Testis (tissue), 5 donors: ENCODE results near the gene GMPPB. TPM values are rescaled to one million over a fixed set of nuclear protein-coding genes. Genes with fewer than 3 reads are reported as not detected.
A peak's percentile ranks its signal among the peaks of the same experiment; 100 is the strongest.

ENCODE experiments used
- DNase-seq: peaks from one replicate; pipeline ENCODE4 v3.0.0-alpha.2; 2019
- H3K27ac ChIP-seq, 2 donors: fragments of 200-600 bp; sonication (generic); one replicate each; pipeline ENCODE4 v1.5.1; 2019
- H3K27me3 ChIP-seq: fragments of 200-600 bp; sonication (generic); one replicate; pipeline ENCODE4 v1.5.1; 2019
- H3K36me3 ChIP-seq: fragments of 200-600 bp; sonication (generic); one replicate; pipeline ENCODE4 v1.5.1; 2017; ENCODE audit warnings: low read depth; ENCODE audit errors: missing control alignments
- H3K4me1 ChIP-seq: fragments of 200-600 bp; sonication (generic); one replicate; pipeline ENCODE4 v1.5.1; 2019
- H3K4me3 ChIP-seq, 2 donors: fragments of 200-600 bp; sonication (generic); one replicate each; pipeline ENCODE4 v1.5.1; 2017 to 2019
- H3K9me3 ChIP-seq: fragments of 200-600 bp; sonication (generic); one replicate; pipeline ENCODE4 v1.5.1; 2017
- POLR2A ChIP-seq: fragments of 450-650 bp; IDR thresholded peaks from one replicate; pipeline ENCODE4 v1.6.1; 2017; ENCODE audit warnings: antibody characterized with exemption, mild to moderate bottlenecking, moderate library complexity
- WGBS, 2 donors: methylation state at CpG; one replicate each; pipeline ENCODE4 v1.1.5; 2018; 5-methylcytosine and 5-hydroxymethylcytosine counted together
- intact Hi-C: fragments of 100-400 bp; cut with DNase I; formaldehyde crosslinking; loops from one replicate; pipeline ENCODE4 v1.15.1; 2023; ENCODE audit warnings: low total_unique reads
- long read RNA-seq, 2 donors: transcript quantifications; one replicate each; lab custom pipeline, GENCODE V29; 2026
- polyA plus RNA-seq: library from polyadenylated mRNA; stranded (reverse); fragments of 350-450 nt; fragmentation: Illumina TruSeq; extraction: RNeasy Lipid Tissue Mini Kit (QIAGEN cat#74804); gene quantifications from one replicate; pipeline ENCODE4 v1.2.3, GENCODE V29; 2014; ENCODE audit warnings: low read depth, low replicate concordance; ENCODE audit not compliant: insufficient read depth
- total RNA-seq, 2 donors: library from RNA; depleted of rRNA; stranded (reverse); fragments of >200 nt; gene quantifications; one replicate each; pipeline ENCODE4 v1.2.3, GENCODE V29; 2016
- TF ChIP-seq, protein P1 (sequence below), 3 experiments: fragments of 450-650 bp in 2 of 3; fragments of 200-600 bp in 1 of 3; sonication (generic) in 1 of 3; IDR thresholded peaks; one replicate each; pipeline ENCODE4 v1.5.1; 2016 to 2019; ENCODE audit warnings: antibody characterized with exemption in 3 of 3, mild to moderate bottlenecking in 2 of 3, moderate library complexity in 1 of 3

The GMPPB gene
- total RNA-seq (10 to 100 TPM; 15.7 to 23.4 TPM), polyA plus RNA-seq (16.8 TPM)
- long read RNA-seq, donor 1, transcript GMPPB-202 (9 exons, 1,582 nt), result major isoform, 9 of 11 reads
- long read RNA-seq, donor 1, partial matches to known transcripts, result 0 of 11 reads
- long read RNA-seq, donor 1, other reads (novel, unspliced or antisense), result 0 of 11 reads
- long read RNA-seq, donor 2, partial matches to known transcripts, result 0 of 4 reads
- long read RNA-seq, donor 2, other reads (novel, unspliced or antisense), result 0 of 4 reads

DNA sequence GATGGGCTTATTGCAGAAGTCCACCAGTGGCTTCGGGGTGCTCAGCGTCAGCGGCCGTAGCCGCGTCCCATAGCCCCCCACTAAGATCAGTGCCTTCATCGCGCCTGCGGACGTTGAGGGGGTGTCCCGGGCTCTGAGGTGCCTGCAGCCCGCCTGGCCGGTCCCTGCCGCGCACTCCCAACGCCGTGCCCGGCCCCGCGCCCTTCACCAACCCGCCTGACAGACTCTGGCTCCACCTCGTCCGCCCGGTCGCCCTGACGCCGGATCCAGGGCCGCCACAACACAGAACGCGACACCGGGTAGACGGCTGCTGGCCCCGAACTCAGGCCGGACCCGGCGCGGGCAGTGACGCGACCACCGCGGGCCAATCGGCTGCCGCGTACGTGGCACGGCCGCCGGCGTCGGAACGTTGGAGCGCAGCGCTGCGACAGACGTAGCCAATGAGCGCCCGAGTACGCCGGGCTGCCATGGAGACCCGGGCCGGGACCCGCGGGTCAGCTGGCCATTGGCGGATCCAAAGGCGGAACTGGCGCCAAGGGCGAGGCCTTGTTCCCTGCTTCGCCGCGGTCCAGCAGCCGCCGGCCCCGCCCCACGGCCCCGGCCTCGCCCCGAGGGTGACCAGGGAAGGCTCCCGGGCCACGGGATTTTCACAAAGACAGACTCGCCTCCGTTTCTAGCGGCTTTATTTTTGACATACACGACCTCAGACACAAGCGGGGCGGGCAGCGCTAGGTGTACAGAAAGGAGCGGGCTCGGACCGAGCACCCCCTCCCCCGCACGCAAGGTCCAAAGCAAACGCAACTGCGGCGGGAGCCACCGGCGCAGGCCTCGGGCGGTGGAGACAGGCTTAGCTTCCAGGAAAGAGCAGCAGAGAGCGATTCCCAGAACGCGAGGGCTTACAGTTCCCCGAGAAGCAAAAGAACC is at the start of gene GMPPB:
Gene GMPPB (minus strand): TSS at position 324 of the 924 bp plus-strand sequence. CDS start 225 bp downstream, at position 99.
- Histone ChIP-seq H3K27ac (peak within 1 kb of the TSS; percentile 77 to 92), H3K4me1 (peaks cover 21% of the 10 kb centered on the region), H3K4me3 (peak within 1 kb of the TSS; percentile 65 to 99), H3K27me3 (no peaks in the 10 kb centered on the region), H3K36me3 (no peaks in the 10 kb centered on the region), H3K9me3 (no peaks in the 10 kb centered on the region)
- DNase-seq, result peak; percentile 98
- intact Hi-C loops, result no loop called here
- 0% methylated on average over 23 to 71 of the region's 102 CpGs for WGBS, 2 donors
- TF ChIP-seq, protein P1, sequence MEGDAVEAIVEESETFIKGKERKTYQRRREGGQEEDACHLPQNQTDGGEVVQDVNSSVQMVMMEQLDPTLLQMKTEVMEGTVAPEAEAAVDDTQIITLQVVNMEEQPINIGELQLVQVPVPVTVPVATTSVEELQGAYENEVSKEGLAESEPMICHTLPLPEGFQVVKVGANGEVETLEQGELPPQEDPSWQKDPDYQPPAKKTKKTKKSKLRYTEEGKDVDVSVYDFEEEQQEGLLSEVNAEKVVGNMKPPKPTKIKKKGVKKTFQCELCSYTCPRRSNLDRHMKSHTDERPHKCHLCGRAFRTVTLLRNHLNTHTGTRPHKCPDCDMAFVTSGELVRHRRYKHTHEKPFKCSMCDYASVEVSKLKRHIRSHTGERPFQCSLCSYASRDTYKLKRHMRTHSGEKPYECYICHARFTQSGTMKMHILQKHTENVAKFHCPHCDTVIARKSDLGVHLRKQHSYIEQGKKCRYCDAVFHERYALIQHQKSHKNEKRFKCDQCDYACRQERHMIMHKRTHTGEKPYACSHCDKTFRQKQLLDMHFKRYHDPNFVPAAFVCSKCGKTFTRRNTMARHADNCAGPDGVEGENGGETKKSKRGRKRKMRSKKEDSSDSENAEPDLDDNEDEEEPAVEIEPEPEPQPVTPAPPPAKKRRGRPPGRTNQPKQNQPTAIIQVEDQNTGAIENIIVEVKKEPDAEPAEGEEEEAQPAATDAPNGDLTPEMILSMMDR (IDR thresholded peaks at IDR 0.05), result no peak
- no peak for TF ChIP-seq POLR2A

DNA sequence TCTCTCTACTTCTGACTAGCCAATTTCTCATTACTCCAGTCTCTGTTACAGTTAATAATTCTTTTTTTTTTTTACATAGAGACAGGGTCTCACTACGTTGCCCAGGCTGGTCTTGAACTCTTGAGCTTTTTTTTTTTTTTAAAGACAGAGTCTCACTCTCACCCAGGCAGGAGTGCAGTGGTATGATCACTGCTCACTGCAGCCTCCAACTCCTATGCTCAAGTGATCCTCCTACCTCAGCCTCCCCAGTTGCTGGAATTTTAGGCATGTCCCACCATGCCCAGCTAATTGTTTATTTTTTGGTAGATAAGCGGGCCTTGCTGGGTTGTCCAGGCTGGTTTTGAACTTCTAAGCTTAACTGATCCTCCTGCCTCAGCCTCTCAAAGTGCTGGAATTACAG is 49.0 kb upstream of the GMPPB start:
- H3K36me3 ChIP-seq, result no peaks in the 10 kb centered on the region
- no peak for DNase-seq
- 91 to 97% methylated on average over 2 of the region's 2 CpGs for WGBS, 2 donors
- H3K27me3 ChIP-seq, result no peaks in the 10 kb centered on the region
- no peak overlapping the region for H3K4me3 ChIP-seq
- peak overlapping the region in 1 of 2 donors; percentile 51 for H3K27ac ChIP-seq
- H3K4me1 ChIP-seq, result peaks cover 18% of the 10 kb centered on the region
- no peak for TF ChIP-seq POLR2A
- TF ChIP-seq, protein P1 (IDR thresholded peaks at IDR 0.05), result no peak
- H3K9me3 ChIP-seq, result no peaks in the 10 kb centered on the region
- intact Hi-C loops, result no loop called here

DNA sequence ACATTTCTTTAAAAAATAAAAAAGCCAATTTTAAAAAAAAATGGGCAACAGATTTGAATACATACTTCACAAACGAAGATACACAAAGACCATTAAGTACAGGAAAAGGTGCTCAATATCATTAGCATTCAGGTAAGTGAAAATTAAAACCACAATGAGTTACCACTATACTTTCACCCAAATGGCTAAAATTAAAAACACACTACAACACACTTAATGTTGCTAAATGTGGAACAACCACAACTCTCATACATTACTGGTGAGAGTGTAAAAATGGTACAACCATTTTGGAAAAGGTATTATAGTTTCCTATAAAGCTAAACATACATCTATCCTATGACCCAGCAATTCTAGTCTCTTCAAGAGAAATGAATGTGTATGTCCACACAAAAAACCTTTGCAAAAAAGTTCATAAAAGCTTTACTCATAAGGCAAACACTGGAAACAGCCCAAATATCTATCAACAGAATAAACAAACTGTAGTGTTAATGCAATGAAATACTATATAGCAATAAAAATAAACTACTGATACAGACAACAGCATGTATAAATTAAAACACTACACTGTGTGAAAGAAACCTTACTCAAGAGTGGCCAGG is 47.7 kb upstream of the GMPPB start:
- TF ChIP-seq POLR2A, result no peak
- TF ChIP-seq, protein P1 (IDR thresholded peaks at IDR 0.05), result no peak
- H3K4me1 ChIP-seq, result peaks cover 18% of the 10 kb centered on the region

DNA sequence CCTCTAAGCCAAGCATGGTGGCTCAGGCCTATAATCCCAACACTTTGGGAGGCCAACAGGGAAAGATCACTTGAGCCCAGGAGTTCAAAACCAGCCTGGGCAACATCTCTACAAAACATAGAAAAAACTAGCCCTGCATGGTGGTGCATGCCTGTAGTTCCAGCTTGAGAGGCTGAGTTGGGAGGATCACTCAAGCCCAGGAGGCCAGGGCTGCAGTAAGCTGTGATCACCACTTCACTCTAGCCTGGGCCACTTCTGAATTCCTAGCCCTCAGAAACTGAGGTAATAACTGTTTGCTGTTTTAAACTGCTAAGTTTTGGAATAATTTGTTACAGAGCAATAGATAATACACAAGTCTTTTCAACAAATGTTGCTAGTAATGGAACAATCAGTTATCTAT is 46.2 kb upstream of the GMPPB start:
- Histone ChIP-seq H3K9me3 (no peaks in the 10 kb centered on the region), H3K4me1 (peaks cover 18% of the 10 kb centered on the region), H3K27ac (peak overlapping the region; percentile 45 to 68), H3K36me3 (no peaks in the 10 kb centered on the region), H3K27me3 (no peaks in the 10 kb centered on the region), H3K4me3 (no peak overlapping the region)
- TF ChIP-seq POLR2A, result no peak
- TF ChIP-seq, protein P1 (IDR thresholded peaks at IDR 0.05), result no peak
- intact Hi-C loops, result no loop called here
- peak; percentile 24 for DNase-seq

More for the DNA sequence above, 47.7 kb upstream of the GMPPB start:
- Histone ChIP-seq H3K27ac (peak overlapping the region; percentile 51 to 68), H3K4me3 (no peak overlapping the region), H3K36me3 (no peaks in the 10 kb centered on the region), H3K9me3 (no peaks in the 10 kb centered on the region), H3K27me3 (no peaks in the 10 kb centered on the region)
- no peak for DNase-seq
- intact Hi-C loops, result no loop called here
- WGBS, 2 donors, result 49 to 72% methylated on average over 1 of the region's 1 CpG
